ENCODE data around the gene DLEU7. TPM values are rescaled to one million over a fixed set of nuclear protein-coding genes. Genes with fewer than 3 reads are reported as not detected.

DLEU7 gene
- total RNA-seq, 4 donors from 2014 or later = 0.11 to 0.13 TPM; not detected in 2

GRCh38 chr13:50873991-50874390 lies 30.5 kb upstream of the DLEU7 start:
- H3K27ac ChIP-seq = no peak overlapping the region
- WGBS, 2 donors = 91 to 97% methylated on average over 2 of the region's 2 CpGs
- no peaks in the 10 kb centered on the region for H3K27me3 ChIP-seq
- intact Hi-C loops (cut with DNase I) = no loop called here
- no peak for DNase-seq
- H3K4me3 ChIP-seq (replicated peaks in 1 of 3) = no peak overlapping the region
- H3K36me3 ChIP-seq = no peaks in the 10 kb centered on the region
- TF ChIP-seq, protein P1, sequence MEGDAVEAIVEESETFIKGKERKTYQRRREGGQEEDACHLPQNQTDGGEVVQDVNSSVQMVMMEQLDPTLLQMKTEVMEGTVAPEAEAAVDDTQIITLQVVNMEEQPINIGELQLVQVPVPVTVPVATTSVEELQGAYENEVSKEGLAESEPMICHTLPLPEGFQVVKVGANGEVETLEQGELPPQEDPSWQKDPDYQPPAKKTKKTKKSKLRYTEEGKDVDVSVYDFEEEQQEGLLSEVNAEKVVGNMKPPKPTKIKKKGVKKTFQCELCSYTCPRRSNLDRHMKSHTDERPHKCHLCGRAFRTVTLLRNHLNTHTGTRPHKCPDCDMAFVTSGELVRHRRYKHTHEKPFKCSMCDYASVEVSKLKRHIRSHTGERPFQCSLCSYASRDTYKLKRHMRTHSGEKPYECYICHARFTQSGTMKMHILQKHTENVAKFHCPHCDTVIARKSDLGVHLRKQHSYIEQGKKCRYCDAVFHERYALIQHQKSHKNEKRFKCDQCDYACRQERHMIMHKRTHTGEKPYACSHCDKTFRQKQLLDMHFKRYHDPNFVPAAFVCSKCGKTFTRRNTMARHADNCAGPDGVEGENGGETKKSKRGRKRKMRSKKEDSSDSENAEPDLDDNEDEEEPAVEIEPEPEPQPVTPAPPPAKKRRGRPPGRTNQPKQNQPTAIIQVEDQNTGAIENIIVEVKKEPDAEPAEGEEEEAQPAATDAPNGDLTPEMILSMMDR (IDR thresholded peaks at IDR 0.05) = no peak
- TF ChIP-seq POLR2A (IDR thresholded peaks at IDR 0.05) = no peak
- H3K9me3 ChIP-seq = no peaks in the 10 kb centered on the region
- H3K4me1 ChIP-seq = no peaks in the 10 kb centered on the region

- Histone ChIP-seq H3K4me1 (no peaks in the 10 kb centered on the region), H3K9me3 (no peaks in the 10 kb centered on the region), H3K27me3 (no peaks in the 10 kb centered on the region), H3K27ac (no peak overlapping the region), H3K4me3 (replicated peaks in 1 of 3) (no peak overlapping the region), H3K36me3 (no peaks in the 10 kb centered on the region)
- DNase-seq = no peak
- intact Hi-C loops (cut with DNase I) = no loop called here
- TF ChIP-seq, protein P1 (IDR thresholded peaks at IDR 0.05) = no peak
- no peak for TF ChIP-seq POLR2A (IDR thresholded peaks at IDR 0.05)
- 84% methylated on average over 2 of the region's 2 CpGs for WGBS, 2 donors
Measured at GRCh38 chr13:50873467-50873866, 30.0 kb upstream of the DLEU7 start.

- Histone ChIP-seq H3K36me3 (no peaks in the 10 kb centered on the region), H3K27me3 (no peaks in the 10 kb centered on the region), H3K4me1 (no peaks in the 10 kb centered on the region), H3K9me3 (no peaks in the 10 kb centered on the region), H3K27ac (no peak overlapping the region), H3K4me3 (replicated peaks in 1 of 3) (no peak overlapping the region)
- 97 to 98% methylated on average over 1 of the region's 1 CpG for WGBS, 2 donors
- intact Hi-C loops (cut with DNase I) = no loop called here
- no peak for DNase-seq
- TF ChIP-seq, protein P1 (IDR thresholded peaks at IDR 0.05) = no peak
- no peak for TF ChIP-seq POLR2A (IDR thresholded peaks at IDR 0.05)
Measured at GRCh38 chr13:50871405-50871804, 27.9 kb upstream of the DLEU7 start.

DNA sequence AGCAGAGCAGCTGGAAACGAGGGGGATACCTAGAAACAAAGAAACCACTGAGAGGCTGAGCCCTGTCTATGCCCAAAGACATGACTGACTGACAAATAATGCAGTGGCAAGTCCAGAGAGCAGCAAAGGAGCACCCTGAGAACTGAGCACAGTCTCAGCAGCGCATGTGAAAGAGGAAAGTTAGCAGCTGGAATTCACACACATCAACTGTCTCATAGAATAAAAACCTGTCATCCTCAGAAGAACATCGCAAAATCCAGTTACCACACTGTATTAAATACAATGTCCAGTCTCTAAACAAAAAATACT lies 24.1 kb upstream of the DLEU7 start:
- DNase-seq = no peak
- H3K36me3 ChIP-seq = no peaks in the 10 kb centered on the region
- no peak overlapping the region for H3K4me3 ChIP-seq (replicated peaks in 1 of 3)
- no peaks in the 10 kb centered on the region for H3K27me3 ChIP-seq
- intact Hi-C loops (cut with DNase I) = no loop called here
- no peaks in the 10 kb centered on the region for H3K4me1 ChIP-seq
- no peak overlapping the region for H3K27ac ChIP-seq
- TF ChIP-seq POLR2A (IDR thresholded peaks at IDR 0.05) = no peak
- TF ChIP-seq, protein P1 (IDR thresholded peaks at IDR 0.05) = no peak
- no peaks in the 10 kb centered on the region for H3K9me3 ChIP-seq
- WGBS, 2 donors = 73 to 74% methylated on average over 3 of the region's 3 CpGs

DNA sequence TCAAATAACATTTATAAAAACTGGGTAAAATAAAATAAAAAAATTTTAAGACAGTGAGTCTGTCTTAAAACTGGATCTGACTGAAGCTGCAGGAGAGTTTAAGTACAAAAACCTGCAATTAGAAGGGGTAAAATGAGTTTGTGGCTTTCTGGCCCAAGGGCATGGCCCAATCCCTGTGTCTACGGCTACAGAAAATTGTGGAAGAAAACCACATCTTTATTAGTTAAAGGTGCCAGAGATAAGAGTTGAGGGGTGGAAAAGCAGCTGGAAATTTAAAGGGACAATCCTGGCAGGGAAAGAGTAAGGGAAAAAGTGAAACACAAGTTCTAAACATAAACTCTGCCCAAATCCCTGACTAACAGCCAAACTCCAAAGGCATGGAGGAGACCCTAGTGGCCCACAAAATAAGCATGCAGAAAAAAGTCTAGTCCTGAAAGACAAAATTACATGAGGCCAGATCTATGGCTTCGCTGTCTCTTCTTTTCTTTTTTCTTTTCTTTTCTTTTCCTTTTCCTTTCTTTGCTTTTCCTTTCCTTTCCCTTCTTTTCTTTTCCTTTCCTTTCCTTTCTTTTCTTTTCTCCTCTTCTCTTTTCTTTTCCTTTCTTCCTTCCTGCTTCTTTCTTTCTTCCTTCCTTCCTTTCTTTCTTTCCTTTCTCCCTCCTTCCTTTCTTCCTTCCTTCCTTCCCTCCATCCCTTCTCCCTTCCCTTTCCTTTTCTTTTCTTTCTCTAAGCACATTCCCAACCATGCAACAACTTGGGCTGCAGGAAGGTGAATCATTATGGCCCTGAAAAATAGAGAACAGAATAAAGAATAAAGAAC lies 23.5 kb upstream of the DLEU7 start:
- intact Hi-C loops (cut with DNase I) = no loop called here
- Histone ChIP-seq H3K36me3 (no peaks in the 10 kb centered on the region), H3K27ac (no peak overlapping the region), H3K4me3 (replicated peaks in 1 of 3) (no peak overlapping the region), H3K4me1 (no peaks in the 10 kb centered on the region), H3K27me3 (no peaks in the 10 kb centered on the region), H3K9me3 (no peaks in the 10 kb centered on the region)
- DNase-seq = no peak
- WGBS, 2 donors = 88 to 95% methylated on average over 2 of the region's 2 CpGs
- no peak for TF ChIP-seq POLR2A (IDR thresholded peaks at IDR 0.05)
- TF ChIP-seq, protein P1 (IDR thresholded peaks at IDR 0.05) = no peak
